GM12892 (cell line): ENCODE measurements around the gene CPS1.

ENCODE experiments used
- DNase-seq: peaks from one replicate; pipeline ENCODE4 v3.0.0; 2011; ENCODE audit not compliant: insufficient read length
- FAIRE-seq: peaks from 2 replicates; lab custom pipeline; 2011; peaks lifted over from hg19 to GRCh38; lab: Jason Lieb, UNC
- POLR2A ChIP-seq: IDR thresholded peaks from 2 replicates; pipeline ENCODE4 v1.6.1; 2011; ENCODE audit warnings: low read depth, low read length, control low read depth
- POLR2AphosphoS5 ChIP-seq: IDR thresholded peaks from 2 replicates; pipeline ENCODE4 v1.6.1; 2011; ENCODE audit warnings: low read depth, low read length, control low read depth
- TAF1 ChIP-seq: IDR thresholded peaks from 2 replicates; pipeline ENCODE4 v1.6.1; 2011; ENCODE audit warnings: low read depth, mild to moderate bottlenecking, control low read depth, low read length, borderline replicate concordance

CPS1 gene

DNA sequence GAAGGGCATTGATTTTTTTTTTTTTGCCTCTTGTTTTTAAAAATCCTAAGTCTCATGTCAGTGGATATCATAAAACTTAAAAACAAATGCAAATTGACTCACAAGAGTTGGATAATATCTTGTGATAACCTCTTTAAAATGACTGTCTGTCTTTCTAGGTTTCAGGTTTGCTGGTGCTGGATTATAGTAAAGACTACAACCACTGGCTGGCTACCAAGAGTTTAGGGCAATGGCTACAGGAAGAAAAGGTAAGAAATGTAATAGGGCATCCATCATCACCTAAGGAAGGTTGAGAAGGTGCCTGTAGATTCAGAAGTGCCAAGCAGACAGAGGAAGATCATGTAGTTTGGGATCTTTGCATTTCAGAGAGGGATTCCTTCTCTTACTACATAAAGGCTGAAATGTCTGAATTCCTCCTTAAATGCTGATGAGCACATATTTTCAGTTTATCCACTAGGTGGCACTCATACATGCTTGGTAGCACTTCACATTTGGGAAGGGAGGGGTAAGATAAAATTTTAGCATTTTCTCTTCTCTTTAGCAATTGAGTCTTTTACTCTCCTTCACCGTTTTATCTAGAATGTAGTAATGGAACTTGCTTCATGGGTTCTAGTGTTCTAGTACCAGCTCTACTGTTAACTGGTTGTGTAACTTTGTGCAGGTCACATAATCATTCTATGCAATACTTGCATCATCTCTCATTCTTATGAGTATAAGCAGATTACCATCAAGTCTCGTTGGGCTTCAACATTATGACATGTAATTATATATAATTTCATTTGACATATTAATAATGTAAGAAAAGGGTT, 21.1 kb downstream of the CPS1 start:
- DNase-seq (no peak), FAIRE-seq (peak; percentile 88)
- TF ChIP-seq TAF1 = no peak
- TF ChIP-seq POLR2A = no peak
- no peak for TF ChIP-seq POLR2AphosphoS5

DNA sequence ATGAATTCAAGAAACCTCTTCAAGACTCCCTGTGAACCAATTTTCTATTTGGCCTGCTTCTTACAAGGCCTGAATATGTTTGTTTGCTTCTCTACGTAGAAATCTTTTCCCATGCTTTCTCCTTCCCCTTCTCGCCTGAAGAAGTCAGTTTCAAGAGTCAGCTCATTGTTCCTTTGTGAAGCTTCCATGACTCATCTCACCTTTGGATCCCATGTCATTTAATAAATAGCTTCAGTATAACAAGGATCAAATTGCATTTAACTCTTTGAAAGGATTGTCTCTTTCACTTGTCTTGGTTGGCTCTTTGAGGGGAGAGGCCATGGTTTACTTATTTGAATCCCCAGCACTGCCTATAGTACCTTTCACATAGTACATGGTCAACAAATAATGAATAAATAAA, 28.4 kb downstream of the CPS1 start:
- no peak for DNase-seq
- no peak for FAIRE-seq
- TF ChIP-seq POLR2A = no peak
- no peak for TF ChIP-seq TAF1
- TF ChIP-seq POLR2AphosphoS5 = no peak

DNA sequence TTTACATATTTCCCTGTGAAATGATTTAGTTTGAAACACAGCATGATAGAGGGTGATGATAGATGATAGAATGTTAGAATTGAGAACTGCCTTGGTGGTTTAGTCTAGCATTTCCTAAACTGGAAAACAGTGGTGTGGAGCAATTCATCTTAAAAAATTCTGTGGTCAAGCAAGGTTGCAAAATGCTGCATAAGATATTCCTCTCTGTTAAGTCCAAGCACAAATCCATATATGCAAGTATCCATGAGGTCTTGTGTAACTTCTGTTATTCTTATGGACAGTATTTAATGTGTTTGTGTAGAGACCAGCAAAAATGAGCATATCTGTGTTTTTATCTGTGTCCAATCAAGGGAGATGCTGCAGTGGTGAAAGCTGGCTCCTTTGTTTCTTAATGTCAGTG, 30.0 kb downstream of the CPS1 start:
- FAIRE-seq = no peak
- TF ChIP-seq POLR2AphosphoS5 (no peak), POLR2A (no peak), TAF1 (no peak)
- DNase-seq = no peak

DNA sequence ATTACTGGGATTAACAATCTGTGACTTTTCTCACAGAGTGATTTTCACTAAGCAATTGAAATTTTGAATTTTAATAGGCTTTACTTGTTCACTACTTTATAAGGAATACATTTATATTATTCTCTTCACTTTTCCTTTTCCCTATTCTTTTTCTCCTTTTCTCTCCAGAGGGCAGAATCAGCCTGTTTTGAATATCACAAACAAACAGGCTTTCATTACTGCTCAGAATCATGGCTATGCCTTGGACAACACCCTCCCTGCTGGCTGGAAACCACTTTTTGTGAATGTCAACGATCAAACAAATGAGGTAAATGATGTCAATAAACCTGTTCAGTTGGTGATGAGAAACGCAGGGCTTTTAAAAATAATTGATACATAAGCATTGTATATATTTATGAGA, 35.3 kb downstream of the CPS1 start:
- DNase-seq = no peak
- TF ChIP-seq POLR2A = no peak
- TF ChIP-seq POLR2AphosphoS5 = no peak
- no peak for TF ChIP-seq TAF1
- FAIRE-seq = no peak

DNA sequence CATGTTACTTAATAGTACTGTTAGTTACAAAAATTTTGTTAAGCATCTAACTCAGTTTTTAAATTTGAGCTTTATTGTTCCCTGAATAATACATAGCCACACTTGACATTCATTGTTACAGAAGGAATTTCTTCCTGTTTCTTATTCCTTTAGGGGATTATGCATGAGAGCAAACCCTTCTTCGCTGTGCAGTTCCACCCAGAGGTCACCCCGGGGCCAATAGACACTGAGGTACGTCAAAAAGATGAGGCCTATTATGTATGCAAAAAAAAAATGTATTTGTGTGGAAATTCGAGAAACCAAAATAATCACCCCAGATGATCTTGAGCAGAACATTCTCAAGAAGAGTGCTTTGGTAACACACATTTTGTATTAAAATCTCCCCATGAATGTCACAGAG, 36.3 kb downstream of the CPS1 start:
- no peak for FAIRE-seq
- TF ChIP-seq TAF1 = no peak
- no peak for TF ChIP-seq POLR2A
- no peak for TF ChIP-seq POLR2AphosphoS5

DNA sequence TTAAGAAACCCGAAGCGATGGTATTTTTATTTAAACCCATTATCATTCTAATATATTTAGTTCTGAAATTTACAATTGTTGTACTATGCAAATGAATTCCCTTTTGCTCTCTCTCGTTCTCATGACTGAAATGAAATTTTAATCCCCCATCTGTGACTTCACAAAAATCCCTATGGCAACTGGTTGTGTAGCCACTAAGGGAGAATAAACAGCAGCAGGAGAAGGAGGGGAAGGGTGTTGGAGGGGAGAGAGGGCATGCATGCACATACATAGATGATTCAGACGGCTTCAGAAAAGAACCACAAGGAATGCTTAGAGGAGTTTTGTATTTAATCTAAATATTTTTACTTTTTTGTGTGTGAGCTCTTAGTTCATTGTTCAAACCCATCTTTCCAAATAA, 36.8 kb downstream of the CPS1 start:
- no peak for FAIRE-seq
- DNase-seq = no peak
- no peak for TF ChIP-seq POLR2AphosphoS5
- no peak for TF ChIP-seq POLR2A

More for the DNA sequence above, 36.3 kb downstream of the CPS1 start:
- no peak for DNase-seq

DNA sequence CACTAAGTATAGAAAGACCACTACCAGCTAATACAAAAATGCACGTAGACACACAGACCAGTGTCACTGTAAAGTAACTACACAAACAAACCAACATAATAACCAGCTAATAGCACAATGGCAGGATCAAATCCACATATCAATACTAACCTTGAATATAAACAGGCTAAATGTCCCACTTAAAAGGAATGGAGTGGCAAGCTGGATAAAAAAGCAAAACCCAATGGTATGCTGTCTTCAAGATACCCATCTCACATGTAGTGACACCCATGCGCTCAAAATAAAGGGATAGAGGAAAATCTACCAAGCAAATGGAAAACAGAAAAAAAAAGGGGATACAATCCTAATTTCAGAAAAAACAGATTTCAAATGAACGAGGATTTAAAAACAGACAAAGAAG, 41.8 kb downstream of the CPS1 start:
- no peak for TF ChIP-seq POLR2AphosphoS5
- no peak for TF ChIP-seq POLR2A
- no peak for TF ChIP-seq TAF1
- no peak for FAIRE-seq
- DNase-seq = no peak

DNA sequence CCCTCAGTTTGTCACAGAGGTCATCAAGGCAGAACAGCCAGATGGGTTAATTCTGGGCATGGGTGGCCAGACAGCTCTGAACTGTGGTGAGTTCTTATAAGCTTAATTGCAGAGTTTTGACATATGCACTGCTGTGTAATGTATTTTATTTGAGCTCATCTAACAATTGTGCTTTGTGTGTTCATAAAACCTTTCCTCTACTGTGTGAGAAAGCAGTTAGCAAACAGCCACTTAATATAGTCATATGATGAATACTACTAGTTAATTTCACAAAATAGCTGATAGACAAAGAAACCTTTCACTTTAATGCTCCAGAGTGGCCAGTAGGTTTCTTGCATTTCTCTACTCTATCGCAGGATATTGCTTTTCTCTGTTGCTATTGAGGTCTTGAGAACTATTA, 43.1 kb downstream of the CPS1 start:
- no peak for FAIRE-seq
- no peak for DNase-seq
- TF ChIP-seq POLR2AphosphoS5 (no peak), TAF1 (no peak), POLR2A (no peak)

DNA sequence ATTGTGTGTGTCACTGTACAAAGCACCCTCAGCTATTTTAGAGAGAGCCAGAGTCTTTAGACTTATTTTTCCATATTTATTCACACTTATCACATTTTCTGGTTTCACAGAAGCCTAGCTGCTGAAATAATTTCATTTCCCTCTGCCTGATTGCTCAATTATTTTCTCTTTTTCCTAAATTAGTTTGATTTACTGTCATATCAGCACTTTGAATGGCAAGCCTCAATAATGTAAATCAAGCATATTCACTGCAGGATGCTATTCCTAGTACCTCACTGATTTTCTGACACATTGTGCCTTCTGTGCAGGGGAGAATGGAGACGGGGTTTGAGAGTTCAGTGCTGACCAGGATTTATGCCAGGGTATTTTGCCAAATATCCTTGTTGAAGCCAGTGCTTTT, 48.3 kb downstream of the CPS1 start:
- DNase-seq (no peak), FAIRE-seq (no peak)
- no peak for TF ChIP-seq POLR2A
- TF ChIP-seq POLR2AphosphoS5 = no peak

DNA sequence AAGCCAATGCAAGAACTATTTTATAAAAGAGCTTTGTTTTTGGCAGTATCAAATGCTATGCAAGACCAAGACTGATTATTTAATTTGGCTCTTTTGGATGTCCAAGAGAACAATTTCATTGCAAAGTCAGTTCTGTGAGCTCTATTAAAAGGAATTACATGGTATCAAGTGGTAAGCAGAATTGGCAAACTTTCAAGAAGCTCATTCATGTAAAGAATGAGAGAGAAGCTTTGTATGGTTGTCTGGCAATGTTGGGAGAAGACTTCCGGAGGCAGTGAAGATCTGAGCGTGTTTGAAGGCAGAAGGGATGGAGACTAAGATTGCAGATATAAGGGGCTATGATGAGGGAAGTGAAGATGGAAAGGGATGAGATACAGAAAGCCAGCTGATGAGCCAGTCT, 49.6 kb downstream of the CPS1 start:
- FAIRE-seq (no peak), DNase-seq (no peak)
- TF ChIP-seq TAF1 (no peak), POLR2AphosphoS5 (no peak), POLR2A (no peak)

DNA sequence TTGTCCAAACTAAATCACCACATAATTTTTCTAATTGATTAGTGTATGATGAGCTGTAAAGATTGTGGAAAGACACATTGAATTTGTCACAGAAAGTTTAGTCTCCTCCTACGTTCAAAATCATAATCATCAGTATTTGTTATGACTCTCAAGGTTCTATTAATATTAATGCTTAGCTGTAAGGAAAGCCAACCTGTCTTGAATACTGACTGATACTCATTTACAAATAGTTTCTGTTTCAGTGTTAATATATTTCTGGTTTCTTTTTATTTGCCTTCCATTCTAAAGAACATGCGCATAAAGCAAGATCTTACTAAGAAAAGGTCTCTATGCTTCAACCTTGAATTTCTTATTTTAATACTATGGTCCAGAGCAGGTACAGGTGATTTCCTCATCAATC, 55.1 kb downstream of the CPS1 start:
- DNase-seq (no peak), FAIRE-seq (no peak)
- TF ChIP-seq POLR2A (no peak), POLR2AphosphoS5 (no peak), TAF1 (no peak)

DNA sequence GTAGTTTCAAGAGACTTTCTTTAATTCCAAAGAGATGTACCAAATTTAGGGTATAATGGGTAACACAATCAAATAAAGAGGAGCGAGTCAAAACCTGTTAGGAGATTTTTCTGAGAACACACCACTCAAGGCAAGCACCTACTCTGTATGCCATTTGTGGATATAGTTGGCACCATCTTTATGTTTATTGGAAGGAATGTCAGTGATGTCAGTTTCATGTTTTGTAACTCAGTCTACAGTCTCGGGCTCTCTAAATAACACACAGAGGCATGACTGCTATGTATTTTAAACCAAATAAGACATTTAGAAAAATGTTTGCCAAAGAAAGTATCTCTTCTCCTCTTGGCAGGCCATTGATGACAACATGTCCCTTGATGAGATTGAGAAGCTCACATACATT, 59.7 kb downstream of the CPS1 start:
- TF ChIP-seq POLR2A = no peak
- TF ChIP-seq TAF1 = no peak
- no peak for TF ChIP-seq POLR2AphosphoS5
- no peak for DNase-seq
- FAIRE-seq = no peak

DNA sequence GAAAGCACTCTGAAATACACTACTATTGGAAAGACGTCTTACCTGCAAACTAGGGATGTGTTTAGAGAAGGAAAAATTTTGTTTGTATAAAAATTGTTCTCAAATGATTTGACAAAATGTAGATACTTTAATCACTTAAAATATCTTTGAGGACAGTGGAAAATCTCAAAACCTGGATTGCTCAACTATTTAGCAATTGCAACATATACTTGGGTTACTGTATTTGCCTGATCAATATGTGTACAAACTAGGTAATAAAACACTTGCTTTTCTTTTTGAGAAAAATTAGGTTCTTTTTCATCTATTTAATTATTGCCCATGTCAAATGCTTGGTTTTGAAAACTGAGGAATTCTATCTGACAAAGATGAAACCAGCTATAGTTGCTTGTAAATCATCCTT, 60.9 kb downstream of the CPS1 start:
- TF ChIP-seq TAF1 (no peak), POLR2A (no peak), POLR2AphosphoS5 (no peak)
- DNase-seq = no peak
- no peak for FAIRE-seq
